ENCODE data around the gene IGLL1. TPM values are rescaled to one million over a fixed set of nuclear protein-coding genes. Genes with fewer than 3 reads are reported as not detected.
"Not testable (repeated sequence)": the region's sequence is repeated elsewhere in the genome, so short reads cannot be mapped to it uniquely, and the experiment has no call there.

The IGLL1 gene
- total RNA-seq, 1 donor = 203 TPM

DNA sequence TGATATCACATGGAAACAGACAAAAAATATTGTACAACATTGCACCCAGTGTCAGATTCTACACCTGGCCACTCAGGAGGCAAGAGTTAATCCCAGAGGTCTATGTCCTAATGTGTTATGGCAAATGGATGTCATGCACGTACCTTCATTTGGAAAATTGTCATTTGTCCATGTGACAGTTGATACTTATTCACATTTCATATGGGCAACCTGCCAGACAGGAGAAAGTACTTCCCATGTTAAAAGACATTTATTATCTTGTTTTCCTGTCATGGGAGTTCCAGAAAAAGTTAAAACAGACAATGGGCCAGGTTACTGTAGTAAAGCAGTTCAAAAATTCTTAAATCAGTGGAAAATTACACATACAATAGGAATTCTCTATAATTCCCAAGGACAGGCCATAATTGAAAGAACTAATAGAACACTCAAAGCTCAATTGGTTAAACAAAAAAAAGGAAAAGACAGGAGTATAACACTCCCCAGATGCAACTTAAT lies 36.5 kb downstream of the IGLL1 start:
- DNase-seq (ENCODE audit: low read depth in 2 of 3, low spot score in 2 of 3) = not testable (repeated sequence)

DNA sequence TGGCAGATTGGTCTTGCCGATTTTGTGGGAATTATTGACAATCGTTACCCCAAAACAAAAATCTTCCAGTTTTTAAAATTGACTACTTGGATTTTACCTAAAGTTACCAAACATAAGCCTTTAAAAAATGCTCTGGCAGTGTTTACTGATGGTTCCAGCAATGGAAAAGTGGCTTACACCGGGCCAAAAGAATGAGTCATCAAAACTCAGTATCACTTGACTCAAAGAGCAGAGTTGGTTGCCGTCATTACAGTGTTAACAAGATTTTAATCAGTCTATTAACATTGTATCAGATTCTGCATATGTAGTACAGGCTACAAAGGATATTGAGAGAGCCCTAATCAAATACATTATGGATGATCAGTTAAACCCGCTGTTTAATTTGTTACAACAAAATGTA lies 37.2 kb downstream of the IGLL1 start:
- peak in 2 of 3 donors; percentile 33 to 42 for DNase-seq (ENCODE audit: low read depth in 2 of 3, low spot score in 2 of 3)

DNA sequence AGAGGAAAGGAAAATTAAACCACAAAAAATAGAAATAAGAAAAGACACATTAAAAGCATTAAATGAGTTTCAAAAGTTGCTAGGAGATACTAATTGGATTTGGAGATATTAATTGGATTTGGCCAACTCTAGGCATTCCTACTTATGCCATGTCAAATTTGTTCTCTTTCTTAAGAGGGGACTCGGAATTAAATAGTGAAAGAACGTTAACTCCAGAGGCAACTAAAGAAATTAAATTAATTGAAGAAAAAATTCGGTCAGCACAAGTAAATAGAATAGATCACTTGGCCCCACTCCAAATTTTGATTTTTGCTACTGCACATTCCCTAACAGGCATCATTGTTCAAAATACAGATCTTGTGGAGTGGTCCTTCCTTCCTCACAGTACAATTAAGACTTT lies 37.7 kb downstream of the IGLL1 start:
- DNase-seq (ENCODE audit: low read depth in 2 of 3, low spot score in 2 of 3) = not testable (repeated sequence)

DNA sequence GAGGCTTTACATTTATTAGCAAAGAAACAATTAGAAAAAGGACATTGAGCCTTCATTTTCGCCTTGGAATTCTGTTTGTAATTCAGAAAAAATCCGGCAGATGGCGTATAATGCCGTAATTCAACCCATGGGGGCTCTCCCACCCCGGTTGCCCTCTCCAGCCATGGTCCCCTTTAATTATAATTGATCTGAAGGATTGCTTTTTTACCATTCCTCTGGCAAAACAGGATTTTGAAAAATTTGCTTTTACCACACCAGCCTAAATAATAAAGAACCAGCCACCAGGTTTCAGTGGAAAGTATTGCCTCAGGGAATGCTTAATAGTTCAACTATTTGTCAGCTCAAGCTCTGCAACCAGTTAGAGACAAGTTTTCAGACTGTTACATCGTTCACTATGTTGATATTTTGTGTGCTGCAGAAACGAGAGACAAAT lies 38.2 kb downstream of the IGLL1 start:
- peak in 1 of 3 donors; percentile 54 for DNase-seq (ENCODE audit: low read depth in 2 of 3, low spot score in 2 of 3)

DNA sequence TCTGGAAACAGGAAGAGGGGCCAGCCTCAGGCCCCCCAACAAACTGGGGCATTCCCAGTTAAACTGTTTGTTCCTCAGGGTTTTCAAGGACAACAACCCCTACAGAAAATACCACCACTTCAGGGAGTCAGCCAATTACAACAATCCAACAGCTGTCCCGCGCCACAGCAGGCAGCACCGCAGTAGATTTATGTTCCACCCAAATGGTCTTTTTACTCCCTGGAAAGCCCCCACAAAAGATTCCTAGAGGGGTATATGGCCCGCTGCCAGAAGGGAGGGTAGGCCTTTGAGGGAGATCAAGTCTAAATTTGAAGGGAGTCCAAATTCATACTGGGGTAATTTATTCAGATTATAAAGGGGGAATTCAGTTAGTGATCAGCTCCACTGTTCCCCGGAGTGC lies 39.3 kb downstream of the IGLL1 start:
- DNase-seq (ENCODE audit: low read depth in 2 of 3, low spot score in 2 of 3) = not testable (repeated sequence)

DNA sequence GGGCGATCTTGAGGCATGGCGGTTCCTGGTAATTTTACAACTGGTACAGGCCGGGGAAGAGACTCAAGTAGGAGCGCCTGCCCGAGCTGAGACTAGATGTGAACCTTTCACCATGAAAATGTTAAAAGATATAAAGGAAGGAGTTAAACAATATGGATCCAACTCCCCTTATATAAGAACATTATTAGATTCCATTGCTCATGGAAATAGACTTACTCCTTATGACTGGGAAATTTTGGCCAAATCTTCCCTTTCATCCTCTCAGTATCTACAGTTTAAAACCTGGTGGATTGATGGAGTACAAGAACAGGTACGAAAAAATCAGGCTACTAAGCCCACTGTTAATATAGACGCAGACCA lies 40.3 kb downstream of the IGLL1 start:
- not testable (repeated sequence) for DNase-seq (ENCODE audit: low read depth in 2 of 3, low spot score in 2 of 3)

DNA sequence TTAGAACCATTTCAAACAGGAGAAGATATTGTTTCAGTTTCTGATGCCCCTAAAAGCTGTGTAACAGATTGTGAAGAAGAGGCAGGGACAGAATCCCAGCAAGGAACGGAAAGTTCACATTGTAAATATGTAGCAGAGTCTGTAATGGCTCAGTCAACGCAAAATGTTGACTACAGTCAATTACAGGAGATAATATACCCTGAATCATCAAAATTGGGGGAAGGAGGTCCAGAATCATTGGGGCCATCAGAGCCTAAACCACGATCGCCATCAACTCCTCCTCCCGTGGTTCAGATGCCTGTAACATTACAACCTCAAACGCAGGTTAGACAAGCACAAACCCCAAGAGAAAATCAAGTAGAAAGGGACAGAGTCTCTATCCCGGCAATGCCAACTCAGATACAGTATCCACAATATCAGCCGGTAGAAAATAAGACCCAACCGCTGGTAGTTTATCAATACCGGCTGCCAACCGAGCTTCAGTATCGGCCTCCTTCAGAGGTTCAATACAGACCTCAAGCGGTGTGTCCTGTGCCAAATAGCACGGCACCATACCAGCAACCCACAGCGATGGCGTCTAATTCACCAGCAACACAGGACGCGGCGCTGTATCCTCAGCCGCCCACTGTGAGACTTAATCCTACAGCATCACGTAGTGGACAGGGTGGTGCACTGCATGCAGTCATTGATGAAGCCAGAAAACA lies 40.8 kb downstream of the IGLL1 start:
- DNase-seq (ENCODE audit: low read depth in 2 of 3, low spot score in 2 of 3) = peak; percentile 39 to 90 (median 77)

DNA sequence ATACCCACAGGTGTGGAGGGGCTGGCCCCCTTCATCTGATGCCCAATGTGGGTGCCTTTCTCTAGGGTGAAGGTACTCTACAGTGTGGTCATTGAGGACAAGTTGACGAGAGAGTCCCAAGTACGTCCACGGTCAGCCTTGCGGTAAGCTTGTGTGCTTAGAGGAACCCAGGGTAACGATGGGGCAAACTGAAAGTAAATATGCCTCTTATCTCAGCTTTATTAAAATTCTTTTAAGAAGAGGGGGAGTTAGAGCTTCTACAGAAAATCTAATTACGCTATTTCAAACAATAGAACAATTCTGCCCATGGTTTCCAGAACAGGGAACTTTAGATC lies 41.4 kb downstream of the IGLL1 start:
- not testable (repeated sequence) for DNase-seq (ENCODE audit: low read depth in 2 of 3, low spot score in 2 of 3)

DNA sequence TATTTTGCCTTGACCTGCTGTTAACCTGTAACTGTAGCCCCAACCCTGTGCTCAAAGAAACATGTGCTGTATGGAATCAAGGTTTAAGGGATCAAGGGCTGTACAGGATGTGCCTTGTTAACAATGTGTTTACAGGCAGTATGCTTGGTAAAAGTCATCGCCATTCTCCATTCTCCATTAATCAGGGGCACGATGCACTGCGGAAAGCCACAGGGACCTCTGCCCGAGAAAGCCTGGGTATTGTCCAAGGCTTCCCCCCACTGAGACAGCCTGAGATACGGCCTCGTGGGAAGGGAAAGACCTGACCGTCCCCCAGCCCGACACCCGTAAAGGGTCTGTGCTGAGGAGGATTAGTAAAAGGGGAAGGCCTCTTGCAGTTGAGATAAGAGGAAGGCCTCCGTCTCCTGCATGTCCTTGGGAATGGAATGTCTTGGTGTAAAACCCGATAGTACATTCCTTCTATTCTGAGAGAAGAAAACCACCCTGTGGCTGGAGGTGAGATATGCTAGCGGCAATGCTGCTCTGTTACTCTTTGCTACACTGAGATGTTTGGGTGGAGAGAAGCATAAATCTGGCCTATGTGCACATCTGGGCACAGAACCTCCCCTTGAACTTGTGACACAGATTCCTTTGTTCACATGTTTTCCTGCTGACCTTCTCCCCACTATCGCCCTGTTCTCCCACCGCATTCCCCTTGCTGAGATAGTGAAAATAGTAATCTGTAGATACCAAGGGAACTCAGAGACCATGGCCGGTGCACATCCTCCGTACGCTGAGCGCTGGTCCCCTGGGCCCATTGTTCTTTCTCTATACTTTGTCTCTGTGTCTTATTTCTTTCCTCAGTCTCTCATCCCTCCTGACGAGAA lies 42.0 kb downstream of the IGLL1 start:
- not testable (repeated sequence) for DNase-seq (ENCODE audit: low read depth in 2 of 3, low spot score in 2 of 3)

DNA sequence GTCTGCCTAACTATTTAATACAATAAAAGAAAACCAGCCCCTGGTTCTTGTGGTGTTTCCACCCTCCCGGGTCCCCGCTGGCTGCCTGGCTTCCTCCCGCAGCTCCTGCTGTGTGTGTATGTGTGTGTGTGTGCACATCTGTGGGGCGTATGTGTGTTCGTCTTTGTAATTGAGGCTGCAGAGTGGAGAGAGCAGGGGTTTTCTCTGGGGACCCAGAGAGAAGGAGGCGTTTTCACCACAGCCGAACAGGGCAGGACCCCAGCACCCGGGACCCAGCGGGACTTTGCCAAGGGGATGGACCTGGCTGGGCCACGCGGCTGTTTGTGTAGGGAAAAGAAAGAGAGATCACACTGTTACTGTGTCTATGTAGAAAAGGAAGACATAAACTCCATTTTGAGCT lies 42.7 kb downstream of the IGLL1 start:
- DNase-seq (ENCODE audit: low read depth in 2 of 3, low spot score in 2 of 3) = no peak

DNA sequence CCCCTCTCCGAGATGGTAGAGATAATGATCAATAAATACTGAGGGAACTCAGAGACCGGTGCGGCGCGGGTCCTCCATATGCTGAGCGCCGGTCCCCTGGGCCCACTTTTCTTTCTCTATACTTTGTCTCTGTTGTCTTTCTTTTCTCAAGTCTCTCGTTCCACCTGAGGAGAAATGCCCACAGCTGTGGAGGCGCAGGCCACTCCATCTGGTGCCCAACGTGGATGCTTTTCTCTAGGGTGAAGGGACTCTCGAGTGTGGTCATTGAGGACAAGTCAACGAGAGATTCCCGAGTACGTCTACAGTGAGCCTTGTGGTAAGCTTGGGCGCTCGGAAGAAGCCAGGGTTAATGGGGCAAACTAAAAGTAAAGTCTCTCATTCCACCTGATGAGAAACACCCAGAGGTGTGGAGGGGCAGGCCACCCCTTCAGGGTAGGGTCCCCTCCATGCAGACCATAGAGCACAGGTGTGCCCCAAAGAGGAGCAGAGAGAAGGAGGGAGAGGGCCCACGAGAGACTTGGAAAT lies 43.2 kb downstream of the IGLL1 start:
- DNase-seq (ENCODE audit: low read depth in 2 of 3, low spot score in 2 of 3) = no peak

DNA sequence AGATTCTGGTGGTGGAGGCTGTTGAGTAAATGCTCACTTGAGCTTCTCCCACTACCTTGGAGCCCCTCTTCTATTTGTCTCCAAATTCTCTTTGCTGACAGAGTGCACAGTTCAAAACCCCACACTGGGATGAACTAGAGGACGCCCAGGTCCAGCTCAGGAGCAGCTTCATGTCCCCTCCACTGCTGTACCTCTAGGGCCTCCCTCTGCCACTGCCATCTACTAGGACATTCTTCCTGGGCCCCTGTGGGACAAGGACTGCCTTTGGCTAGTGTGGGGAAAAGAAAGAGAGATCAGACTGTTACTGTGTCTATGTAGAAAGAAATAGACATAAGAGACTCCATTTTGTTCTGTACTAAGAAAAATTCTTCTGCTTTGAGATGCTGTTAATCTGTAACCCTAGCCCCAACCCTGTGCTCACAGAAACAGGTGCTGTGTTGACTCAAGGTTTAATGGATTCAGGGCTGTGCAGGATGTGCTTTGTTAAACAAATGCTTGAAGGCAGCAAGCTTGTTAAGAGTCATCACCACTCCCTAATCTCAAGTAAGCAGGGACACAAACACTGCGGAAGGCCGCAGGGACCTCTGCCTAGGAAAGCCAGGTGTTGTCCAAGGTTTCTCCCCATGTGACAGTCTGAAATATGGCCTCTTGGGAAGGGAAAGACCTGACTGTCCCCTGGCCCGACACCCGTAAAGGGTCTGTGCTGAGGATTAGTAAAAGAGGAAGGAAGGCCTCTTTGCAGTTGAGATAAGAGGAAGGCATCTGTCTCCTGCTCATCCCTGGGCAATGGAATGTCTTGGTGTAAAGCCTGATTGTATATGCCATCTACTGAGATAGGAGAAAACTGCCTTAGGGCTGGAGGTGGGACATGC lies 44.1 kb downstream of the IGLL1 start:
- peak in 1 of 3 donors; percentile 11 for DNase-seq (ENCODE audit: low read depth in 2 of 3, low spot score in 2 of 3)

DNA sequence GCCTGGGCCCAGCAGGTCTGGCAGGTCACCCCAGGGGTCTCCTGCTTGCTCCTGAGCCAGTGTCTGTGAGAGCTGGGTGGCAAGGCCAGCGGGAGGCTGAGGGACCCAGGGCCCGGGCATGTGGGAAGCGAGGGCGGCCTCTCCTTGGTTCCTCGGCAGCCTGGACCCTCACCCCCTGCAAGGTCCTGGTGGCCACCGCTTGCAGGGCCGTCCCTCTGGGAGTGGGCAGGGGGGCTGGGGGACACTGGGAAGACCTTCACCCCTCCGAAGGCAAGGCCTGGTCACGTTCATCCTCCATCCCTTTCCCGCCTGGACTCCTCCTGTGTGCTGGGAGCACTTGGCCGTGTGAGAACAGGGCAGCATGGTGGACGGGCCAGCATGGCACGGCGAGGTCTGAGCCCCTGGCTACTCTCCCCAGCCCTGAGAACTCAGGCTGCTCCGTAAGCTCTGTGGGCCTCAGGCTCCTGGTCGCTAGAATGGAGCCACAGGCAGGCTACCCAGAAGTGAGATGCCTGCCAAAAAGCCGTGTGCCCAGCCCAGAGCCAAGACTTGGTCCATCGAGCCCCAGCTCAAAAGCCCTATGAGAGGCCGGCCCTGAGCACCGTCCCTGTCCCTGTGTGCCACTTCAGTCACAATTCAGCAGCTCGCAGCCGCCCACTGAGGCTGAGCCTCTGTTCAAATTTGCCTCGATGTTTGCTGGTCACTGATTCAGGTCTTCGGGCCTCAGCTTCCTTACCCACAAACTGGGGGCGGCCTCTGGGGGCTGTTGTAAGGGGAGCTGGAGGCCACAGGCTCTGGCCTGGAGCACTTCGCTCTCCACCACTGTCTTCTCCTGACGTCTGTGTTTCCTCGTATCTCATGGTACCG lies 45.0 kb downstream of the IGLL1 start:
- no peak for DNase-seq (ENCODE audit: low read depth in 2 of 3, low spot score in 2 of 3)

DNA sequence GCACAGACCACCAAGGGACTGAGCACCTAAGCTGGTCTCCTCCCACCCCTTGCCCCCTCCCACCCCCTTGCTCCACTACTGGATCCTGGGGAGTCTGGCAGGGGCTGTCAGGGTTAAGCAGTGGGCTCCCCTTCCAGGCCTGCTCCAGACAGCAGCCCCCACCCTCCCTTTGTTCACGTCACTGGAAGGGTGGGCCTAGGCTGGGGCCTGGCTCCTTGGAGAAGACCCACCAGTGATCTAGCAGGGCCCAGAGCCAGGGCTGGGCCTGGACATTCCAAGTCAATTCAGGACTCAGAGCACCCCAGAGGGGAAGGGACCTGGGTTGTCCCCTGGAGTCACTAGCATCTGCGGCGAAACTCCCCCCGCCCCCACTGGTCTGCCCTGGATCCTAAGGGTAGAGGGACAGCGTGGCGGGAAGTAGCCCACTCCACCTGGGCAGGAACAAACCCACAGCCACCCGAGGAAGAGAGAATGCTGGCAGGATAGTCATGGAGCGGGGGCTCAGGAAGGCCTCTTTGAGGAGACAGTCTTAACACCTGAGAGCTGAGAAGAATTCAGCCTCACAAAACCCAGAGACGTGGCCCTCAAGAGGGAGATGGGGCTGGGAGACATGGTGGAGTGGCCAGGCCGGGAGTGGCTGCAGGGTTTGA lies 45.8 kb downstream of the IGLL1 start:
- DNase-seq (ENCODE audit: low read depth in 2 of 3, low spot score in 2 of 3) = no peak

DNA sequence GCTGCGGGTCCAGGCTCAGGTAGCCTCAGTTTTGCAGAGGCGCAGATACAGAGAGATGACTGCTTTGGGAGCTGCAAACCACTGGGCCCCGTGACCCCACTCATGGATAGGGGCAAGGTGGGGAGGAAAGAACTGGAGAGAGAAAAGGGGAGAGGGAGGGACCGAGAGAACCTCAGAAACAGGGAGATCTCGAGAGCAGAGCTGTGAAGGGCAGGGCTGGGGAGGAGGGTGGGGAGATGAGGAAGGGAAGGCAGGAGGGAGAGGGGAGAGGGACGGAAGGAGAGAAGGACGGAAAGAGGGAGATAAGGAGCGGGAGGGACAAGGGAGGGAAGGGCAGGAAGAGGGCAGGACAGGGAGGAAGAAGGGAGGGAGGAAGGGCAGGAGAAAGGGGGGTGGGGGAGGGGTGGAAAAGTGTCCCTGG lies 46.3 kb downstream of the IGLL1 start:
- DNase-seq (ENCODE audit: low read depth in 2 of 3, low spot score in 2 of 3) = no peak

DNA sequence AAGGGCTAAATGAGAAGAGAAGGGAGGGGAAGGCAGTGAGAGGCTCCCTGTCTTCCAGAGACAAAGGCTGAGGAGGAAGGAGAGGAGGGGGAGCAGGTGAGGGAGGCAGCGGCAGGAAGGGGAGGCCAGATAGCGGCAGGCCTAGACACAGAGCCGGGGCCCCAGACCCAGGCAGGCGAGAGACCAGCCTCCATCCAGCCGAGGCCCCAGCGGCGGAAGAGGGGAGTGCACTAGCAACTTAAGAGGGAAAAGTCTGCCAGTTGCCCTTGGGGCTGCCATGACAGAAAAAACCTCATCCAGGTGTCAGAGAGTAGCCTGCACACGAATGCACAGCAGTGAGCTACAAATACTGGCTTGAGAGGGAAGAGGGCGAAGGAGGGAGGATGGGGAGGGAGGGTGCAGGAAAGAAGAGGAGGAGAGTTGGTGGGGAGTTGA lies 46.7 kb downstream of the IGLL1 start:
- peak in 2 of 3 donors; percentile 45 to 67 for DNase-seq (ENCODE audit: low read depth in 2 of 3, low spot score in 2 of 3)

DNA sequence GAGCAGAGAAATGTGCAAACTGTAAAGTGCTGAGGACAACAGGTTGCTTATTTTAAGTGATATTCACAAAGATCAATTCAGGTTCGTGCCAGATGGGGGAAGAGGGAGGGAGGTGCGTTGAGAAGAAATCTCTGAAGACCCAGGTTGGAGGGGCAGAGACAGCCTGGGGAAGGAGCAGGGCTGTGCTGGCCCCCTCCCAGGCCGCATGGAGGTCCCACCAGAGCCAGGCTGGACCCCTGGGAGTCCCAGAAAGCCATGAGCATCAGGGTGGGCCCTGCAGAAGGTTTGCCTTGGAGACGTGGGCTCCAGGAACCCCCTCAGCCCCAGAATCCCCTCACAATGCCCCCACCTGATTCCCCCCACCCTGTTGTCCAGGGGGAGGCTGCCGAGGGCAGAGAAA lies 47.4 kb downstream of the IGLL1 start:
- no peak for DNase-seq (ENCODE audit: low read depth in 2 of 3, low spot score in 2 of 3)

DNA sequence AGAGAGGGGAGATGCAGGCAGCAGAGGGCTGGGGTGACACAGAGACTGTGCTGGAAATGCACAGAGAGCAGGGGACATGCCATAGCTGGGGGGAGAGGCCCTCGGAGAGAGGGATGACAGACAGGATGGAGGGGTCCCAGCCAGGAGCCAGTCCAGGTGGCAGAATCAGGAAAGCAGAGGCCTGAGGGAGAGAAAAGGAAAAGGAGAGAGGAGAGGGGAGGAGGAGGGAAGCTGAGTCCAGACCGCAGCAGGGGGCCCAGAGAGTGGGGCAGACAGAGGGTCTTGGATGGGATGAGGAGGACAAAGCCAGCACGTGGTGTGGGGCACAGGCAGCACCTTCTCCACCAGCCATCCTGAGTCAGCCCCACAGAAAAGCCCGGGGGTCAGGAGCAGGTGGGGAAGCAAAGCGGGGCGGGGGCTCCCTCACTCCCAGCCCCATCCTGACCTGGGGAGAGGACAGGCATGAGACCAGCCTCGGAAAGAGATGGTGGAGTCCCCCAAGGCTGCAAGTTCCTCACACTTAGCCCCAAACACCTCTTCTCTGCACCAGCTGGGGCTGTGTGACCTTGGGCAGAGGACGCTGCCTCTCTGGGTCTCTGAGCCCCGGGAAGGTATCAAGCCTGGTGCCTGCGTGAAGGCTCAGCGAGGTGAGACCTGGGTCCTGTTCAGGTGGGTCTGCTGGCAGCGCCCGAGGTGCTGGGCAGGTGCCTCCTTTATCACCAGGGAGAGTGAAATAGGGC lies 48.0 kb downstream of the IGLL1 start:
- no peak for DNase-seq (ENCODE audit: low read depth in 2 of 3, low spot score in 2 of 3)

All from hematopoietic multipotent progenitor cell (in vitro differentiated cells).